ENCODE results near the gene CYB5A. TPM values are rescaled to one million over a fixed set of nuclear protein-coding genes. Genes with fewer than 3 reads are reported as not detected.

CYB5A gene
- polyA plus RNA-seq, 4 donors: 91.1 to 1,144 (median 565) TPM

DNA sequence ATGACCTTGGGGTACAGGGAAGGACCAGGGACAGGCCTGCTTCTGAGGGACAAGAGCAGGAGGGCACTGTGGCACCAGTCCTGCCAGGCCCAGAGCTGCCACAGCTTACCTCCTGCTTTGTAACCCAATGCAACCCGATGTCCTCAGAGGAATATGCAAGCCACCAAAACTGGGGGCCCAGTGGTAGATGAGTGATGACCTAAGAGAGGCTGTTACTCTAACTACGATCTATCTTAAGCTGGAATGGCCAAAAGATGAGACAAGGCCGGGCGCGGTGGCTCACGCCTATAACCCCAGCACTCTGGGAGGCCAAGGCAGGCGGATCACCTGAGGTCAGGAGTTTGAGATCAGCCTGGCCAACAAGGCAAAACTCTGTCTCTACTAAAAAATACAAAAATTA, 12.8 kb downstream of the CYB5A start:
- Histone ChIP-seq H3K4me3 (ENCODE audit: low read depth in 1 of 3, low read length in 3 of 3) (no peak overlapping the region), H3K9me3 (ENCODE audit: control insufficient read depth in 2 of 2, insufficient read depth in 1 of 2, low read depth in 1 of 2, low read length in 1 of 2) (no peaks in the 10 kb centered on the region), H3K4me1 (ENCODE audit: control insufficient read depth in 3 of 3, insufficient read depth in 2 of 3, low read depth in 1 of 3, low read length in 2 of 3) (peaks cover 13 to 46% (median 22%) of the 10 kb centered on the region in 3 donors), H3K27ac (ENCODE audit: low read depth in 1 of 3, low read length in 2 of 3) (peak overlapping the region in 1 of 3 donors; percentile 15), H3K27me3 (ENCODE audit: control insufficient read depth in 3 of 3, insufficient read depth in 3 of 3, low read length in 3 of 3) (no peaks in the 10 kb centered on the region), H3K36me3 (ENCODE audit: control insufficient read depth in 3 of 3, insufficient read depth in 2 of 3, low read depth in 1 of 3, low read length in 3 of 3) (peaks cover 0 to 29% (median 0%) of the 10 kb centered on the region in 3 donors)
- no peak for FAIRE-seq
- 77 to 92% (median 82%) methylated on average over 7 of the region's 7 CpGs for WGBS, 3 donors
- no peak for DNase-seq

DNA sequence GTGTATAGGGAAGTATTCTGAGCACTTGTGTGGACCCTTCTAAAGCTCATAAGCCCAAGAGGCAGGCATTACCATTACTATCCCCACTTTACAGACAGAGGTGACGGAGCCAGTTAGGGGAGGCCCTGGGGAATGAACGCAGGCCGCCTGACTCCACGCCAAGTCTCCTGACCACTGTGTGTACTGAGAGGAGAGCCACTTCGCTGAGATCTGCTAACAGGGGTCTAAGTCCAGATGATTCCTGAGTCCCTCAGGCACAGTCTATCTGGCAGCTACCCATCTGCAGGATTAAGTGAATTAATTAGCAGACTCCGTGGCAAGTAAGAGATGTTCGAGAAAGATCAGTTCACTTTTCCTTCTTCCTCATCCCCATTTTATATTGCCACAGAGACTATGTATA, 13.7 kb downstream of the CYB5A start:
- Histone ChIP-seq H3K27ac (ENCODE audit: low read depth in 1 of 3, low read length in 2 of 3) (peak overlapping the region; percentile 15 to 58 (median 17)), H3K27me3 (ENCODE audit: control insufficient read depth in 3 of 3, insufficient read depth in 3 of 3, low read length in 3 of 3) (no peaks in the 10 kb centered on the region), H3K9me3 (ENCODE audit: control insufficient read depth in 2 of 2, insufficient read depth in 1 of 2, low read depth in 1 of 2, low read length in 1 of 2) (no peaks in the 10 kb centered on the region), H3K4me3 (ENCODE audit: low read depth in 1 of 3, low read length in 3 of 3) (no peak overlapping the region), H3K4me1 (ENCODE audit: control insufficient read depth in 3 of 3, insufficient read depth in 2 of 3, low read depth in 1 of 3, low read length in 2 of 3) (peaks cover 16 to 38% (median 18%) of the 10 kb centered on the region in 3 donors), H3K36me3 (ENCODE audit: control insufficient read depth in 3 of 3, insufficient read depth in 2 of 3, low read depth in 1 of 3, low read length in 3 of 3) (peaks cover 0 to 30% (median 0%) of the 10 kb centered on the region in 3 donors)
- FAIRE-seq (no peak), DNase-seq (peak; percentile 70 to 78)
- WGBS, 3 donors: 29 to 55% (median 47%) methylated on average over 7 of the region's 7 CpGs

DNA sequence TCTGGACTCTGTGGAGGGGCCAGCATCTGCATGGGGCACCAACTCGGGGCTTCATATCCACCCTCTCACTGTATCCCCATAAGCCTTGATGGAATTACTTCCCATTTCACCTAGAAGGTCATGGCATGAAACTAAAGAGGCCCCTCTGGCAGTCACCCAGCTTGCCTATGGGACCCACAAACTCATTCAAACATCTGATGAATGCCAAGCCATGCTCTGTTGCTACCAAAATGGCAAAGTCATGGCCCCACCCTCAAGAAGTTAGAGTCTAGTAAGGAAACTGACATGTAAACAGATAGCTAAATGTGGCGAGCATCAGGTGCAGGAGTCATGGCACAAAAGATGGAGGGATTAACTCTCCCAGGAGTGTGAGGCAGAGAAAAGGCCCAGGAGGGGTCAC, 14.5 kb downstream of the CYB5A start:
- 86 to 92% (median 91%) methylated on average over 2 of the region's 2 CpGs for WGBS, 3 donors
- H3K4me1 ChIP-seq (ENCODE audit: control insufficient read depth in 3 of 3, insufficient read depth in 2 of 3, low read depth in 1 of 3, low read length in 2 of 3): peaks cover 14 to 30% (median 15%) of the 10 kb centered on the region in 3 donors
- no peak overlapping the region for H3K4me3 ChIP-seq (ENCODE audit: low read depth in 1 of 3, low read length in 3 of 3)
- FAIRE-seq (no peak), DNase-seq (no peak)
- peaks cover 0 to 30% (median 0%) of the 10 kb centered on the region in 3 donors for H3K36me3 ChIP-seq (ENCODE audit: control insufficient read depth in 3 of 3, insufficient read depth in 2 of 3, low read depth in 1 of 3, low read length in 3 of 3)
- peak overlapping the region in 1 of 3 donors; percentile 58 for H3K27ac ChIP-seq (ENCODE audit: low read depth in 1 of 3, low read length in 2 of 3)
- H3K9me3 ChIP-seq (ENCODE audit: control insufficient read depth in 2 of 2, insufficient read depth in 1 of 2, low read depth in 1 of 2, low read length in 1 of 2): no peaks in the 10 kb centered on the region
- no peaks in the 10 kb centered on the region for H3K27me3 ChIP-seq (ENCODE audit: control insufficient read depth in 3 of 3, insufficient read depth in 3 of 3, low read length in 3 of 3)

DNA sequence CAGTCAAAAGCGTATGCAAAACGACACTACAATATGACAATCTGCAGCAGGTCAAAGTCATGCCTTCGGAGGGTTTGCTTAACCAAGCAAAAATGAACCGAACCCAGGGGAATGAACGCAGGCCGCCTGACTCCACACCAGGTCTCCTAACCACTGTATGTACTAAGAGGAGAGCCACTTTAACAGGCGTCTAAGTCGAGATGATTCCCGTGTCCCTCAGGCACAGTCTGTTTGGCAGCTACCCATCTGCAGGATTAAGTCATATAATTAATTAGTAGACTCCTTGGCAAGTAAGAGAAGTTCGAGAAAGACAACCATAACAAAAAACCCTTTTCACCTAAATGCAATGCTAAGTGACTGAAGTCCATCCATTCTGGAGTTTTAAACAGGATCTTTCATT, 15.2 kb downstream of the CYB5A start:
- no peak for DNase-seq
- H3K27ac ChIP-seq (ENCODE audit: low read depth in 1 of 3, low read length in 2 of 3): no peak overlapping the region
- FAIRE-seq: no peak
- H3K36me3 ChIP-seq (ENCODE audit: control insufficient read depth in 3 of 3, insufficient read depth in 2 of 3, low read depth in 1 of 3, low read length in 3 of 3): peaks cover 0 to 28% (median 0%) of the 10 kb centered on the region in 3 donors
- H3K9me3 ChIP-seq (ENCODE audit: control insufficient read depth in 2 of 2, insufficient read depth in 1 of 2, low read depth in 1 of 2, low read length in 1 of 2): no peaks in the 10 kb centered on the region
- no peaks in the 10 kb centered on the region for H3K27me3 ChIP-seq (ENCODE audit: control insufficient read depth in 3 of 3, insufficient read depth in 3 of 3, low read length in 3 of 3)
- 22 to 58% (median 32%) methylated on average over 10 of the region's 10 CpGs for WGBS, 3 donors
- H3K4me3 ChIP-seq (ENCODE audit: low read depth in 1 of 3, low read length in 3 of 3): no peak overlapping the region
- H3K4me1 ChIP-seq (ENCODE audit: control insufficient read depth in 3 of 3, insufficient read depth in 2 of 3, low read depth in 1 of 3, low read length in 2 of 3): peaks cover 12 to 23% (median 15%) of the 10 kb centered on the region in 3 donors

GRCh38 chr18:74275736-74276135, 16.0 kb downstream of the CYB5A start:
- FAIRE-seq (no peak), DNase-seq (no peak)
- H3K36me3 ChIP-seq (ENCODE audit: control insufficient read depth in 3 of 3, insufficient read depth in 2 of 3, low read depth in 1 of 3, low read length in 3 of 3): peaks cover 0 to 22% (median 0%) of the 10 kb centered on the region in 3 donors
- H3K4me3 ChIP-seq (ENCODE audit: low read depth in 1 of 3, low read length in 3 of 3): no peak overlapping the region
- peaks cover 12 to 17% (median 15%) of the 10 kb centered on the region in 3 donors for H3K4me1 ChIP-seq (ENCODE audit: control insufficient read depth in 3 of 3, insufficient read depth in 2 of 3, low read depth in 1 of 3, low read length in 2 of 3)
- 88 to 96% (median 89%) methylated on average over 11 of the region's 11 CpGs for WGBS, 3 donors
- no peaks in the 10 kb centered on the region for H3K9me3 ChIP-seq (ENCODE audit: control insufficient read depth in 2 of 2, insufficient read depth in 1 of 2, low read depth in 1 of 2, low read length in 1 of 2)
- H3K27ac ChIP-seq (ENCODE audit: low read depth in 1 of 3, low read length in 2 of 3): no peak overlapping the region
- H3K27me3 ChIP-seq (ENCODE audit: control insufficient read depth in 3 of 3, insufficient read depth in 3 of 3, low read length in 3 of 3): no peaks in the 10 kb centered on the region

DNA sequence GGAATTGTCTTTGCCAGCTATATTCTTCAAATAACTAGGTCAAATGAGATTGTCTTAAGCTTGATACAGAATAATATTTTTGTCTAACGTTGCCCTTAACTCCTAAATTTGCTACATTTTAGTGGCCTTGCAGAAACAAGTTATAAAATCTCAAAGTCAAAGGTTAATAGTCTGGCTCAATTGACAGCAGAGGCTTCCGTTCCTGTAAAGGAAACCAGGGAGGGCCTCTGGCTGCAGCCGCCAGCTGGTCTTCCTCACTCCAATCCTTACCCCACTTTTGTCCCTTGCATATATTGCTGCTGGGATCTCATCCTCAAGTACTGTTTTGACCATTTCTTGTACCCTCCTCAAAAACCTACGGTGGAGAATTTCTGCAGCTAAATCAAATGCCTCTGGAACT, 17.1 kb downstream of the CYB5A start:
- H3K9me3 ChIP-seq (ENCODE audit: control insufficient read depth in 2 of 2, insufficient read depth in 1 of 2, low read depth in 1 of 2, low read length in 1 of 2): no peaks in the 10 kb centered on the region

DNA sequence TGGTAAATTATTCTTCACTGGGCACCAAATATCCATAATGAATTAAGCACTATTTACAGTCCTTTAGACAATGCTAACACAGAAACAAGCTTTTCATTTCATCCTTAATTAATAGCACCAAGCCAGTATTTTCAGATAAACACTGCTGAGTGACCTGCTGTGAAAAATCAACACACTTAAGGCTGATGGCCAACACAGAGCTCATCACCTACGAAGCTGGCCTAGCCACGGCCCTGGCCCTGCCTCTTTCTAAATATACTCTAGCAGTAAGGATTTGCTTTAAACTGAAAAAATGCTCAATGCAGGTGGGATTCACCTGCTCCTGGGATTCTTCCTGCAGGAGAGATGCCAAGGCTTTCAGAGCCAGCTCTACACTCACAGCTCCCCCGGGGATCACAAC, 18.4 kb downstream of the CYB5A start:
- no peaks in the 10 kb centered on the region for H3K27me3 ChIP-seq (ENCODE audit: control insufficient read depth in 3 of 3, insufficient read depth in 3 of 3, low read length in 3 of 3)
- no peak overlapping the region for H3K4me3 ChIP-seq (ENCODE audit: low read depth in 1 of 3, low read length in 3 of 3)
- WGBS, 3 donors: 80 to 82% (median 80%) methylated on average over 3 of the region's 3 CpGs
- no peak for DNase-seq
- H3K4me1 ChIP-seq (ENCODE audit: control insufficient read depth in 3 of 3, insufficient read depth in 2 of 3, low read depth in 1 of 3, low read length in 2 of 3): peaks cover 11 to 21% (median 16%) of the 10 kb centered on the region in 3 donors
- no peaks in the 10 kb centered on the region for H3K9me3 ChIP-seq (ENCODE audit: control insufficient read depth in 2 of 2, insufficient read depth in 1 of 2, low read depth in 1 of 2, low read length in 1 of 2)
- peak overlapping the region in 1 of 3 donors; percentile 37 for H3K27ac ChIP-seq (ENCODE audit: low read depth in 1 of 3, low read length in 2 of 3)
- H3K36me3 ChIP-seq (ENCODE audit: control insufficient read depth in 3 of 3, insufficient read depth in 2 of 3, low read depth in 1 of 3, low read length in 3 of 3): peaks cover 0 to 21% (median 0%) of the 10 kb centered on the region in 3 donors
- no peak for FAIRE-seq

More for the DNA sequence above, 17.1 kb downstream of the CYB5A start:
- Histone ChIP-seq H3K36me3 (ENCODE audit: control insufficient read depth in 3 of 3, insufficient read depth in 2 of 3, low read depth in 1 of 3, low read length in 3 of 3) (peaks cover 0 to 22% (median 0%) of the 10 kb centered on the region in 3 donors), H3K4me3 (ENCODE audit: low read depth in 1 of 3, low read length in 3 of 3) (no peak overlapping the region), H3K27me3 (ENCODE audit: control insufficient read depth in 3 of 3, insufficient read depth in 3 of 3, low read length in 3 of 3) (no peaks in the 10 kb centered on the region), H3K27ac (ENCODE audit: low read depth in 1 of 3, low read length in 2 of 3) (no peak overlapping the region), H3K4me1 (ENCODE audit: control insufficient read depth in 3 of 3, insufficient read depth in 2 of 3, low read depth in 1 of 3, low read length in 2 of 3) (peaks cover 12 to 17% (median 15%) of the 10 kb centered on the region in 3 donors)
- no peak for FAIRE-seq
- 51 to 57% (median 57%) methylated on average over 4 of the region's 4 CpGs for WGBS, 3 donors
- no peak for DNase-seq

GRCh38 chr18:74271635-74272034, 20.1 kb downstream of the CYB5A start:
- Histone ChIP-seq H3K4me1 (ENCODE audit: control insufficient read depth in 3 of 3, insufficient read depth in 2 of 3, low read depth in 1 of 3, low read length in 2 of 3) (peaks cover 13 to 23% (median 14%) of the 10 kb centered on the region in 3 donors), H3K27ac (ENCODE audit: low read depth in 1 of 3, low read length in 2 of 3) (no peak overlapping the region)
- no peak for DNase-seq

More at GRCh38 chr18:74271635-74272034, 20.1 kb downstream of the CYB5A start:
- FAIRE-seq: no peak
- no peak overlapping the region for H3K4me3 ChIP-seq (ENCODE audit: low read depth in 1 of 3, low read length in 3 of 3)
- H3K27me3 ChIP-seq (ENCODE audit: control insufficient read depth in 3 of 3, insufficient read depth in 3 of 3, low read length in 3 of 3): no peaks in the 10 kb centered on the region
- H3K9me3 ChIP-seq (ENCODE audit: control insufficient read depth in 2 of 2, insufficient read depth in 1 of 2, low read depth in 1 of 2, low read length in 1 of 2): no peaks in the 10 kb centered on the region
- H3K36me3 ChIP-seq (ENCODE audit: control insufficient read depth in 3 of 3, insufficient read depth in 2 of 3, low read depth in 1 of 3, low read length in 3 of 3): peaks cover 0 to 23% (median 2%) of the 10 kb centered on the region in 3 donors
- 81 to 90% (median 84%) methylated on average over 3 of the region's 3 CpGs for WGBS, 3 donors
